GM12878 (cell line): ENCODE data around the gene LIPG. TPM values are rescaled to one million over a fixed set of nuclear protein-coding genes. Genes with fewer than 3 reads are reported as not detected.

Experiments
- ATAC-seq: fragments of 200-7000 bp; cut with Tn5 transposase; 3 replicates; pipeline ENCODE4 v1.9.1; 2020; ENCODE audit warnings: mild to moderate bottlenecking, moderate library complexity
- BruUV-seq: library from RNA; stranded (reverse); fragments of 400-500 nt; replicated peaks from 2 replicates; lab custom pipeline; 2021; lab: Mats Ljungman, UMichigan
- CTCF ChIA-PET: fragments of 300-600 bp; sonication (Branson Sonifier 250); formaldehyde crosslinking; extraction: SDS; loops from one replicate; lab custom pipeline; 2021; ENCODE audit warnings: inconsistent platforms; lab: Yijun Ruan, JAX
- POLR2A ChIA-PET: fragments of 350-600 bp; formaldehyde crosslinking; extraction: SDS; loops from one replicate; lab custom pipeline; 2021; ENCODE audit warnings: inconsistent platforms; lab: Charles Lee
- RAD21 ChIA-PET: fragments of 300-600 bp; sonication (Branson Sonifier 250); formaldehyde crosslinking; loops from one replicate; lab custom pipeline; 2023; ENCODE audit warnings: antibody characterized with exemption; ENCODE audit not compliant: unreplicated experiment; lab: Charles Lee
- SMC1A ChIA-PET: fragments of 300-600 bp; sonication (Branson Sonifier 250); formaldehyde crosslinking; loops from one replicate; lab custom pipeline; 2023; ENCODE audit not compliant: unreplicated experiment, uncharacterized antibody; lab: Charles Lee
- DNase-seq: peaks from one replicate; pipeline ENCODE4 v3.0.0-alpha.2; 2011; ENCODE audit warnings: low read depth, low spot score
- FAIRE-seq: peaks from 3 replicates; lab custom pipeline; 2011; peaks lifted over from hg19 to GRCh38; lab: Jason Lieb, UNC
- H2AFZ ChIP-seq: 2 replicates; pipeline ENCODE4 v1.6.0; 2011; ENCODE audit warnings: low read depth, low read length, control low read depth; ENCODE audit not compliant: control insufficient read depth
- H3K27ac ChIP-seq: 2 replicates; pipeline ENCODE4 v1.5.1; 2011; ENCODE audit warnings: control low read depth; ENCODE audit not compliant: control insufficient read depth, insufficient read depth
- H3K27me3 ChIP-seq, 2 experiments: replicated peaks in 1 of 2; 2 replicates each; pipeline versions ENCODE4 v1.6.0 to v1.6.1; 2011; ENCODE audit warnings: low read length in 1 of 2; ENCODE audit not compliant: control insufficient read depth in 2 of 2, insufficient read depth in 2 of 2
- H3K36me3 ChIP-seq, 2 experiments: 2 replicates each; pipeline ENCODE4 v1.5.1; 2011; ENCODE audit warnings: low read length in 1 of 2; ENCODE audit not compliant: control insufficient read depth in 2 of 2, insufficient read depth in 2 of 2
- H3K4me1 ChIP-seq: 2 replicates; pipeline ENCODE4 v1.6.1; 2011; ENCODE audit warnings: mild to moderate bottlenecking, low read length, moderate library complexity, mixed read lengths; ENCODE audit not compliant: control insufficient read depth, insufficient read depth
- H3K4me2 ChIP-seq: 2 replicates; pipeline ENCODE4 v1.6.0; 2011; ENCODE audit warnings: control low read depth; ENCODE audit not compliant: control insufficient read depth, insufficient read depth
- H3K4me3 ChIP-seq: fragments of 200-600 bp; sonication (generic); 2 replicates; pipeline ENCODE4 v1.5.1; 2016
- H3K79me2 ChIP-seq: 2 replicates; pipeline ENCODE4 v1.6.0; 2011; ENCODE audit warnings: low read length; ENCODE audit not compliant: control insufficient read depth, insufficient read depth
- H3K9ac ChIP-seq: 2 replicates; pipeline ENCODE4 v1.8.0; 2011; ENCODE audit warnings: low read length, control low read depth, mixed read lengths; ENCODE audit not compliant: control insufficient read depth, insufficient read depth
- H3K9me3 ChIP-seq: replicated peaks from 3 replicates; pipeline ENCODE4 v1.5.1; 2011; ENCODE audit warnings: mild to moderate bottlenecking, low read length; ENCODE audit not compliant: control insufficient read depth, insufficient read depth
- H4K20me1 ChIP-seq: 2 replicates; pipeline ENCODE4 v1.6.0; 2011; ENCODE audit not compliant: control insufficient read depth, insufficient read depth
- ATF3 ChIP-seq: IDR thresholded peaks from 2 replicates; pipeline ENCODE4 v1.6.1; 2011; ENCODE audit warnings: low read depth, mild to moderate bottlenecking, low read length, moderate library complexity, borderline replicate concordance; ENCODE audit errors: extremely low read depth
- FOXM1 ChIP-seq: IDR thresholded peaks from 2 replicates; pipeline ENCODE4 v1.6.1; 2012; ENCODE audit warnings: low read depth, mild to moderate bottlenecking, inconsistent platforms, low read length, moderate library complexity
- GABPA ChIP-seq: IDR thresholded peaks from 2 replicates; pipeline ENCODE4 v1.6.1; 2014; ENCODE audit warnings: antibody characterized with exemption, low read depth, mild to moderate bottlenecking, inconsistent platforms
- GATAD2B ChIP-seq: fragments of 450-650 bp; conservative IDR thresholded peaks from 2 replicates; pipeline ENCODE4 v1.6.1; 2017; ENCODE audit warnings: low read depth, mild to moderate bottlenecking, moderate library complexity
- HDAC6 ChIP-seq: fragments of 200-600 bp; sonication (generic); IDR thresholded peaks from one replicate; pipeline ENCODE4 v1.8.0; 2017; ENCODE audit warnings: antibody characterized with exemption; ENCODE audit not compliant: unreplicated experiment
- JUNB ChIP-seq: IDR thresholded peaks from 2 replicates; pipeline ENCODE4 v1.6.1; 2016; ENCODE audit warnings: antibody characterized with exemption, mild to moderate bottlenecking
- MAX ChIP-seq: IDR thresholded peaks from 2 replicates; pipeline ENCODE4 v1.6.1; 2012; ENCODE audit warnings: low read depth, low read length, improper control_type of control experiment
- MXI1 ChIP-seq: fragments of 150-350 bp; IDR thresholded peaks from 2 replicates; pipeline ENCODE4 v1.6.1; 2011; ENCODE audit warnings: low read depth, mild to moderate bottlenecking, inconsistent platforms, low read length, improper control_type of control experiment
- TCF3 ChIP-seq: IDR thresholded peaks from 2 replicates; pipeline ENCODE4 v1.6.1; 2012; ENCODE audit warnings: low read depth, mild to moderate bottlenecking, low read length, borderline replicate concordance; ENCODE audit not compliant: insufficient read depth
- USF1 ChIP-seq: IDR thresholded peaks from 2 replicates; pipeline ENCODE4 v1.6.1; 2011; ENCODE audit warnings: borderline replicate concordance, low read depth, mild to moderate bottlenecking, moderate library complexity, mixed read lengths, low read length; ENCODE audit not compliant: insufficient read depth; ENCODE audit errors: extremely low read length
- ZBED1 ChIP-seq: IDR thresholded peaks from 2 replicates; pipeline ENCODE4 v1.6.1; 2016; ENCODE audit warnings: borderline replicate concordance
- ZBTB33 ChIP-seq: fragments of 450-650 bp; IDR thresholded peaks from 2 replicates; pipeline ENCODE4 v1.6.1; 2017; ENCODE audit warnings: mild to moderate bottlenecking
- ZBTB40 ChIP-seq: fragments of 450-650 bp; IDR thresholded peaks from 2 replicates; pipeline ENCODE4 v1.6.1; 2016; ENCODE audit warnings: mild to moderate bottlenecking, moderate library complexity, borderline replicate concordance
- ZNF384 ChIP-seq: IDR thresholded peaks from 2 replicates; pipeline ENCODE4 v1.6.1; 2012; ENCODE audit warnings: low read depth, mild to moderate bottlenecking, low read length, improper control_type of control experiment, borderline replicate concordance
- ZNF622 ChIP-seq: fragments of 450-650 bp; IDR thresholded peaks from 2 replicates; pipeline ENCODE4 v1.6.1; 2017; ENCODE audit warnings: mild to moderate bottlenecking, inconsistent platforms
- WGBS: methylation state at CpG from one replicate; pipeline ENCODE4 v1.1.6; 2016; ENCODE audit warnings: low lambda C conversion rate; ENCODE audit not compliant: insufficient replicate concordance, insufficient coverage; ENCODE audit errors: missing lambda C conversion rate; 5-methylcytosine and 5-hydroxymethylcytosine counted together
- in situ Hi-C: fragments of 300-500 bp; cut with MboI; formaldehyde crosslinking; loops from 9 replicates; pipeline ENCODE4 v1.14.3; 2018; ENCODE audit warnings: mixed read lengths
- intact Hi-C: fragments of 100-400 bp; cut with micrococcal nuclease; formaldehyde crosslinking; loops from one replicate; pipeline ENCODE4 v1.14.2; 2022; ENCODE audit not compliant: unreplicated experiment
- polyA plus RNA-seq, 11 experiments: library from polyadenylated mRNA; depleted of rRNA in 4 of 11; unstranded in 6 of 11; stranded (reverse) in 5 of 11; fragments of >200 nt; fragmentation: Nextera tagmentation in 4 of 11; fragmentation: Illumina TruSeq in 1 of 11; extraction: Ambion mirVana in 4 of 11; extraction: Trizol in 1 of 11; gene quantifications; 1 replicate in 1 of 11; 2 replicates in 10 of 11; pipeline versions ENCODE4 v1.2.1 to v1.2.3, GENCODE V29; 2011 to 2016; ENCODE audit warnings: inconsistent platforms in 2 of 11, missing spikeins in 2 of 11, low read depth in 1 of 11
- total RNA-seq, 4 experiments: library from RNA; depleted of rRNA in 3 of 4; stranded (reverse); fragments of >200 nt in 3 of 4; fragmentation: Illumina TruSeq in 1 of 4; extraction: Trizol in 1 of 4; gene quantifications; 2 replicates each; pipeline versions ENCODE4 v1.2.1 to v1.2.3, GENCODE V29; 2013 to 2021

The LIPG gene
- total and polyA plus RNA-seq, 10 of the 15 experiments (the other 5 are each of a cell fraction or from before 2014, with no cell fraction given) = 0.04 to 0.55 (median 0.18) TPM; not detected in 1

GRCh38 chr18:49550621-49551339 is 11.1 kb upstream of the LIPG start (continued):
- no peak for TF ChIP-seq JUNB
- no peak for TF ChIP-seq USF1
- TF ChIP-seq TCF3 = no peak
- no peak for TF ChIP-seq FOXM1
- TF ChIP-seq, all 136 proteins: peak for 0

- no peaks in the 10 kb centered on the region for H3K4me1 ChIP-seq
- 53% methylated on average over 4 of the region's 4 CpGs for WGBS
- no peaks in the 10 kb centered on the region for H3K27me3 ChIP-seq
- ChIA-PET POLR2A (interaction anchor here (0.6 kb wide), 1 partner anchor 79 kb away, joined by 4 read pairs; no protein-coding TSS in a partner anchor), CTCF (interaction anchor here (0.9 to 1.9 kb wide), 2 partner anchors 22 to 42 kb away, joined by 3 to 4 read pairs; no protein-coding TSS in a partner anchor), SMC1A (no interaction called here), RAD21 (interaction anchor here (1.1 kb wide), 1 partner anchor 44 kb away, joined by 3 read pairs; no protein-coding TSS in a partner anchor)
- H4K20me1 ChIP-seq = no peaks in the 10 kb centered on the region
- no peak overlapping the region for H3K4me2 ChIP-seq
- in situ Hi-C loops (no loop called here), intact Hi-C loops (no loop called here)
- no peak overlapping the region for H3K9ac ChIP-seq
- H2AFZ ChIP-seq = no peak overlapping the region
- H3K9me3 ChIP-seq = no peaks in the 10 kb centered on the region
- DNase-seq (no peak), ATAC-seq (no peak), FAIRE-seq (no peak)
- H3K36me3 ChIP-seq = no peaks in the 10 kb centered on the region
- H3K27ac ChIP-seq = no peak overlapping the region
- no peaks in the 10 kb centered on the region for H3K79me2 ChIP-seq
- no TSS peak for BruUV-seq
- H3K4me3 ChIP-seq = no peak overlapping the region
- no peak for TF ChIP-seq HDAC6
- no peak for TF ChIP-seq ZBED1
- TF ChIP-seq ZBTB33 = no peak
- no peak for TF ChIP-seq ZBTB40
- no peak for TF ChIP-seq ZNF622
- TF ChIP-seq ATF3 = no peak
- no peak for TF ChIP-seq GABPA
- TF ChIP-seq ZNF384 = no peak
- TF ChIP-seq MXI1 = no peak
- TF ChIP-seq GATAD2B = no peak
- TF ChIP-seq MAX = no peak
Observed at GRCh38 chr18:49553003-49553402, 8.9 kb upstream of the LIPG start.
